HL-60 (cell line): ENCODE measurements around the gene HHIPL2.
"Not testable (repeated sequence)": the region's sequence is repeated elsewhere in the genome, so short reads cannot be mapped to it uniquely, and the experiment has no call there.

Experiments
- DNase-seq, 2 experiments: peaks; one replicate each; pipeline ENCODE4 v3.0.0-alpha.2; 2010 to 2020; ENCODE audit warnings: low read depth in 1 of 2, low spot score in 1 of 2
- H3K27ac ChIP-seq: fragments of 250-450 bp; sonication (Bioruptor Pico); replicated peaks from 2 replicates; pipeline ENCODE4 v1.5.1; 2020; ENCODE audit warnings: mild to moderate bottlenecking, moderate library complexity
- H3K27me3 ChIP-seq: fragments of 250-450 bp; sonication (Bioruptor Pico); 2 replicates; pipeline ENCODE4 v1.5.1; 2021; ENCODE audit warnings: mild to moderate bottlenecking, moderate library complexity; ENCODE audit not compliant: insufficient read depth, poor library complexity, severe bottlenecking
- H3K4me3 ChIP-seq: replicated peaks from 2 replicates; pipeline ENCODE4 v1.5.1; 2011; ENCODE audit warnings: mild to moderate bottlenecking, control low read depth, low read length; ENCODE audit not compliant: insufficient read depth
- GABPA ChIP-seq: IDR thresholded peaks from 2 replicates; pipeline ENCODE4 v1.6.1; 2012; ENCODE audit warnings: low read depth
- POLR2AphosphoS5 ChIP-seq: IDR thresholded peaks from 2 replicates; pipeline ENCODE4 v1.6.1; 2012; ENCODE audit warnings: low read depth
- SPI1 ChIP-seq: IDR thresholded peaks from 2 replicates; pipeline ENCODE4 v1.6.1; 2012; ENCODE audit warnings: low read depth, mild to moderate bottlenecking, borderline replicate concordance
- TF ChIP-seq, protein P1 (sequence below): IDR thresholded peaks from one replicate; pipeline ENCODE4 v1.5.1; 2011; ENCODE audit warnings: low read length, control low read depth, inconsistent platforms; ENCODE audit not compliant: insufficient read depth
- TF ChIP-seq, protein P2 (sequence below): IDR thresholded peaks from 2 replicates; pipeline ENCODE4 v1.6.1; 2012; ENCODE audit warnings: low read depth; ENCODE audit not compliant: insufficient replicate concordance

Gene HHIPL2

DNA sequence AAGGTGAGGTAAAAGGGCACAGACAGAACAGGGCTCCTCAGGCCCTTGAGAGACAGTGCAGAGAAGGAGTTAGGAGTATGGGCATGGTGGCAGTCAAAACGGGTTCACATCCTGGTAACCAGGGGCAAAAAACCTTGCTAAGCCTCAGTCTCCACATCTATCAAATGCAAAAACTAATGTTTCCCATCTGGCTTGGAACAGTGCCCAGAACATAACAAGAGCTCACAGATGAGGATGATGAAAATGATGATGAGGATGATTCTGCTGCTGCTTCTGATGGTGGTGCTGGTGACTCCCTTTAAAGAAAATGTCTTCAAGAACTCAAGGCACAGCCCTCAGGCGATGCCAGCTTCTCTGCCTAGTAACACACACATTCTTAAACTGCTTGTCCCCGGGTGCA is 24.1 kb downstream of the HHIPL2 start:
- DNase-seq = no peak
- Histone ChIP-seq H3K4me3 (no peak overlapping the region), H3K27ac (no peak overlapping the region), H3K27me3 (no peaks in the 10 kb centered on the region)
- TF ChIP-seq POLR2AphosphoS5 (no peak), GABPA (no peak), SPI1 (no peak)
- TF ChIP-seq, protein P1, sequence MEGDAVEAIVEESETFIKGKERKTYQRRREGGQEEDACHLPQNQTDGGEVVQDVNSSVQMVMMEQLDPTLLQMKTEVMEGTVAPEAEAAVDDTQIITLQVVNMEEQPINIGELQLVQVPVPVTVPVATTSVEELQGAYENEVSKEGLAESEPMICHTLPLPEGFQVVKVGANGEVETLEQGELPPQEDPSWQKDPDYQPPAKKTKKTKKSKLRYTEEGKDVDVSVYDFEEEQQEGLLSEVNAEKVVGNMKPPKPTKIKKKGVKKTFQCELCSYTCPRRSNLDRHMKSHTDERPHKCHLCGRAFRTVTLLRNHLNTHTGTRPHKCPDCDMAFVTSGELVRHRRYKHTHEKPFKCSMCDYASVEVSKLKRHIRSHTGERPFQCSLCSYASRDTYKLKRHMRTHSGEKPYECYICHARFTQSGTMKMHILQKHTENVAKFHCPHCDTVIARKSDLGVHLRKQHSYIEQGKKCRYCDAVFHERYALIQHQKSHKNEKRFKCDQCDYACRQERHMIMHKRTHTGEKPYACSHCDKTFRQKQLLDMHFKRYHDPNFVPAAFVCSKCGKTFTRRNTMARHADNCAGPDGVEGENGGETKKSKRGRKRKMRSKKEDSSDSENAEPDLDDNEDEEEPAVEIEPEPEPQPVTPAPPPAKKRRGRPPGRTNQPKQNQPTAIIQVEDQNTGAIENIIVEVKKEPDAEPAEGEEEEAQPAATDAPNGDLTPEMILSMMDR = no peak
- TF ChIP-seq, protein P2, sequence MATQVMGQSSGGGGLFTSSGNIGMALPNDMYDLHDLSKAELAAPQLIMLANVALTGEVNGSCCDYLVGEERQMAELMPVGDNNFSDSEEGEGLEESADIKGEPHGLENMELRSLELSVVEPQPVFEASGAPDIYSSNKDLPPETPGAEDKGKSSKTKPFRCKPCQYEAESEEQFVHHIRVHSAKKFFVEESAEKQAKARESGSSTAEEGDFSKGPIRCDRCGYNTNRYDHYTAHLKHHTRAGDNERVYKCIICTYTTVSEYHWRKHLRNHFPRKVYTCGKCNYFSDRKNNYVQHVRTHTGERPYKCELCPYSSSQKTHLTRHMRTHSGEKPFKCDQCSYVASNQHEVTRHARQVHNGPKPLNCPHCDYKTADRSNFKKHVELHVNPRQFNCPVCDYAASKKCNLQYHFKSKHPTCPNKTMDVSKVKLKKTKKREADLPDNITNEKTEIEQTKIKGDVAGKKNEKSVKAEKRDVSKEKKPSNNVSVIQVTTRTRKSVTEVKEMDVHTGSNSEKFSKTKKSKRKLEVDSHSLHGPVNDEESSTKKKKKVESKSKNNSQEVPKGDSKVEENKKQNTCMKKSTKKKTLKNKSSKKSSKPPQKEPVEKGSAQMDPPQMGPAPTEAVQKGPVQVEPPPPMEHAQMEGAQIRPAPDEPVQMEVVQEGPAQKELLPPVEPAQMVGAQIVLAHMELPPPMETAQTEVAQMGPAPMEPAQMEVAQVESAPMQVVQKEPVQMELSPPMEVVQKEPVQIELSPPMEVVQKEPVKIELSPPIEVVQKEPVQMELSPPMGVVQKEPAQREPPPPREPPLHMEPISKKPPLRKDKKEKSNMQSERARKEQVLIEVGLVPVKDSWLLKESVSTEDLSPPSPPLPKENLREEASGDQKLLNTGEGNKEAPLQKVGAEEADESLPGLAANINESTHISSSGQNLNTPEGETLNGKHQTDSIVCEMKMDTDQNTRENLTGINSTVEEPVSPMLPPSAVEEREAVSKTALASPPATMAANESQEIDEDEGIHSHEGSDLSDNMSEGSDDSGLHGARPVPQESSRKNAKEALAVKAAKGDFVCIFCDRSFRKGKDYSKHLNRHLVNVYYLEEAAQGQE = no peak

DNA sequence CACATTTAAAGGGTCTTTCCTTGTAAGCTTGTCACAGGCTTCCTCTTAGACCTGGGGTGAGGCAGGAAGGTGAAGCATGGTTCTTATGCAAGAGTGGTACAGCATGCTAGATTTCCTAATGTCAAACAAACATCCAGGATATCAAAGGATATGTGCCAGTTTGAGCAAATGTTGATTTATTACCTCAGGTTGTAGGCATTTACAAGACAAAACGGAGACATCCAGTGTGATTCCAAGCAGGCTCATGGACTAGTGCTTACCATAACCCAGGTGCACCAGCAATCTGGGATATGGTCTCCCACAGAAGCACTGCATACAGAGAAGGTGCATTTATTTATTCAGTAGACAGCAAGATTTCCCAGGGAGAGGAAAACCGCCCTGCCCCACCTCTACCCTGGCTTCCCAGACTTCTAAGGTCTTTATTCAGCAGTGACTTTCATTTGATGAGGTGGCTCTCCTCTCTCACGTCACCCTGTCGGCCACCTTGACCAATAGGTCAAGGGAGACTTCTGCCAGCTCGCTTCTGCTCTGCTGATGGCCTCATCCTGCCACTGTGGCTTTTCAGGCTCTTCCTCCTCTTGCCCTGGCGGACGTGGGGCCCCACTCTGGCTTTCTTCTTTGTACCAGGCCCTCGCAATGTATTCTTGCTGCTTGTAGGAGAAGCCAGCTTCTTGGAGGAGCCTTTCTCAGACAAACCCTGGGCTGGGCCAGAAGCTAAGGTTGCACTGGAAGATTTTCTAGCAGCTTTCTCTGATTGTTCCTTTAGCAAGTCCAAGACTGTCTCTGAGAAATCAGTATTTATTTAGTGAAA is 25.6 kb downstream of the HHIPL2 start:
- H3K4me3 ChIP-seq = no peak overlapping the region
- peak in 1 of 2 experiments; percentile 79 for DNase-seq
- TF ChIP-seq POLR2AphosphoS5 (no peak), SPI1 (peak; percentile 25; the same call in 1 of the 2 replicates)
- H3K27ac ChIP-seq = peak overlapping the region; percentile 44
- H3K27me3 ChIP-seq = no peaks in the 10 kb centered on the region

DNA sequence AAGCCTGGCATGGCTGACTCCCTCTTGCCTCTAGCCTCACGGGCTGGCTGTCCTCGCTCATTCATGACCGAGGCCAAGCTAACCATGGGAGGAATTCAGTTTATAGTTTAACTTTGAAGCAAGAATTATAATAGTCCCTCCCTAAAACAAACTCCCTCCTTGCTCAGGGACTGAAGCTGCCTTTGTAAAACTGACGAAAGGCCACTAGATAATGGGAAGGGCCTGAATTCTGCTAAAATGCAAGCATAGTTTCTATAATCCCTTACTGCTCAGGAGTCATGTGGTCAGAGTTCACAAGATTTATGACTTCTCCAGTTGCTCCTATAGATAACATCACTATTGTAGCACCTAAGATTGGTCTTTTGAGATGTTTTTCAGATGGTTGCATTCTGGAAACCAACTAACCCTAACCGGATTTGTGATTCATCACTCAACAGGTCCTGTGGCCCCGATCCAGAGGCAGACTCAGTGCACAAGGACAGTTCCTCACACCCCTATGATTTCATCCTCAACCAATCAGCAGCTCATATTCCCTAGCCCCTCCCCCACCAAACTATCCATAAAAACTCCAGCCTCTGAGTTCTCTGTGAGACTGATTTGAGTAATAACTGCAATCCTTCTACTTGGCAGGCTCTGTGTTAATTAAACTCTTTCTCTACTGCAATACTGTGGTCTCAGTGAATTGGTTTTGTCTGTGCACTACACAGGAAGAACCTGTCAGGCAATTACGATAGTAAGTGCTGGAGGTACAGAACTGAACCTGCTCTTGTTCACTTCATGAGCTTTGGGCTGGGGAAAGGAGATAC is 26.4 kb downstream of the HHIPL2 start:
- H3K27me3 ChIP-seq = no peaks in the 10 kb centered on the region
- DNase-seq = peak in 1 of 2 experiments; percentile 7
- peak overlapping the region; percentile 44; the same call in 1 of the 2 replicates for H3K27ac ChIP-seq
- TF ChIP-seq POLR2AphosphoS5 (no peak), GABPA (no peak), SPI1 (no peak)
- TF ChIP-seq, protein P1 = no peak
- TF ChIP-seq, protein P2 = no peak
- H3K4me3 ChIP-seq = no peak overlapping the region

DNA sequence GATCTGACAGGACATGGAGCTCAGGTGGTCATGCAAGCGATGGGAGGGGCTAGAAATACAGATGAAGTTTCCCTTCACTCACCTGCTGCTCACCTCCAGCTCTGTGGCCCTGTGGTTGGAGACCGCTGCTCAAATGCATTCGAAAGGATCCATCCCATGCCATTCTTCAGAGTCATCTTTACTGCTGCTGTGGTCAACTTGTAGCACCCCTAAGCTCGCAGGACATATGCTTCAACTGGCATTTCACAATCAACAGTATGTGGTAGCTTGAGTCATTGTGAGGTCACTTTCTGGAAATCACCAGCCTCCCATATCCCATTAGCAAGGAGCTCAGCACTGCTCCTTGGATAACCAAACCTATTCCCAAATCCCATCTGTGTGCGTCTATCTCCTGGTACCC is 58.4 kb downstream of the HHIPL2 start:
- not testable (repeated sequence) for H3K27me3 ChIP-seq, H3K27ac ChIP-seq, DNase-seq, H3K4me3 ChIP-seq

DNA sequence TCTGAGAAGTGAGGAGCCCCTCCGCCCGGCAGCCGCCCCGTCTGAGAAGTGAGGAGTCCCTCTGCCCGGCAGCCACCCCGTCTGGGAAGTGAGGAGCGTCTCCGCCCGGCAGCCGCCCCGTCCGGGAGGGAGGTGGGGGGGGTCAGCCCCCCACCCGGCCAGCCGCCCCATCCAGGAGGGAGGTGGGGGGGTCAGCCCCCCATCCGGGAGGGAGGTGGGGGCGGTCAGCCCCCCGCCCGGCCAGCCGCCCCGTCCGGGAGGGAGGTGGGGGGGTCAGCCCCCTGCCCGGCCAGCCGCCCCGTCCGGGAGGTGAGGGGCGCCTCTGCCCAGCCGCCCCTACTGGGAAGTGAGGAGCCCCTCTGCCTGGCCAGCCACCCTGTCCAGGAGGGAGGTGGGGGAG is 60.1 kb downstream of the HHIPL2 start:
- H3K4me3 ChIP-seq, H3K27ac ChIP-seq, DNase-seq, H3K27me3 ChIP-seq: not testable (repeated sequence)

DNA sequence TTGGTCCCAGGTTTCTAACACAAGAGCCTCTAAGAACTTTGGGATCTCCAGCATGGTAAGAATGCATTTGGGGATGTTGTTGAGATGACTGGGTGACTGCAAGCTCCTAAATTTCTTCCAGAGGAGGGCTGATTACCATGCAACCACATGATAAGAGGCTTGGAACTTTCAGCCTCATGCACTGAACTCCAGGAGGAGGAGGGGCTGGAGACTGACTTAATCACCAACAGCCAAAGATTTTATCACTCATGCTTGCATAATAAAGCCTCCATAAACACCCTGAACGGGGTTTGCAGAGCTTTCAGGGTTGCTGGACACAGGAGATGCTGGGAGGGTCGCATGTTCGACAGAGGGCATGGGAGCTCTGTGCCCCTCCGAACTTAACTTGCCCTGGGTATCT is 63.9 kb downstream of the HHIPL2 start:
- H3K27ac ChIP-seq, H3K27me3 ChIP-seq, H3K4me3 ChIP-seq: not testable (repeated sequence)
- DNase-seq = peak; percentile 14 to 23

DNA sequence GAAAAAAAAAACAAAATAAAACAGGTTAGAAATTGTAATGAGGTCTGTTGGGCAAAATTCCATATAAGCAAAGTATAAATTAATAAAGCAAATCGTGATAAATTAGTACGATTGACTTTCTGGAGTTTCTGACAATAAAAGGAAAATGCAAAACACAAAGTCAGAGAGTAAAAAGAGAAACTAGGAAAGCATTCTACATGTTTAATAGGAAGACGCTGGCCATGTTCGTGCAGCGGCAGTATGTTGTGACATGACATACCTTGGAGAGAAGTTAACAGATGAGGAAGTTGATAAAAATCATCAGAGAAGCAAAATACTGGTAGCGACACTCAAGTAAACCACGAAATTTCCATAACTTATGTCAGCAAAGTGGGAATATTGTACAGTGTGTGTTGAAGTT is 68.3 kb downstream of the HHIPL2 start:
- H3K4me3 ChIP-seq, H3K27ac ChIP-seq: not testable (repeated sequence)
- DNase-seq = peak in 1 of 2 experiments; percentile 55

DNA sequence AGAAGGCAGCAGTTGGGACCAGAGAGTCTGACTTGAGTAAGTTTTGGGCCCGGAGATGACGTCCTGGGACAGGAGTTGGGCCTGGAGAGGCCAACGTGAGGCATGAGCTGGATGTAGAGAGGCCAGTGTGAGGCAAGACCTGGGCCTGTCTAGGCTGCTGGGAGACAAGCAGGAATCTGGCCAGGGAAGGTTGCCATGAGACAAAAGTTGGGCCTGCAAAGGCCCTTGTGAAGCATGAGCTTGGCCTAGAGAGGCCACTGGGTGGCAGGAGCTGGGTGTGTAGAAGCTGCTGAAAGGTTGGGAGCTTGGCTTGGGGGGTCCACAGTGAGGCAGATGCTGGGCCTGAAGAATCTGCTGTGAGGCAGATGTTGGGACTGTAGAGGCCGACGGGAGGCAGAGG is 71.5 kb downstream of the HHIPL2 start:
- H3K4me3 ChIP-seq, H3K27ac ChIP-seq, H3K27me3 ChIP-seq, DNase-seq: not testable (repeated sequence)

More for the DNA sequence above, 68.3 kb downstream of the HHIPL2 start:
- H3K27me3 ChIP-seq = not testable (repeated sequence)
